Thyroid gland (tissue), 4 donors: ENCODE results near the gene NABP1. TPM values are rescaled to one million over a fixed set of nuclear protein-coding genes. Genes with fewer than 3 reads are reported as not detected.
A peak's percentile ranks its signal among the peaks of the same experiment; 100 is the strongest.

Experiments used
- DNase-seq, 2 donors: peaks; one replicate each; pipeline ENCODE4 v3.0.0-alpha.2; 2019
- H3K27ac ChIP-seq, 3 donors: fragments of 200-600 bp; sonication (generic); 1 replicate in 2 of 3; 2 replicates in 1 of 3; pipeline ENCODE4 v1.5.1; 2016 to 2019; ENCODE audit warnings: mild to moderate bottlenecking in 1 of 3, moderate library complexity in 1 of 3
- H3K27me3 ChIP-seq: fragments of 200-600 bp; sonication (generic); one replicate; pipeline ENCODE4 v1.5.1; 2019
- H3K36me3 ChIP-seq, 2 donors: fragments of 200-600 bp; sonication (generic); one replicate each; pipeline ENCODE4 v1.5.1; 2016 to 2019
- H3K4me1 ChIP-seq, 2 donors: fragments of 200-600 bp; sonication (generic); one replicate each; pipeline ENCODE4 v1.5.1; 2017 to 2019
- H3K4me3 ChIP-seq, 3 donors: fragments of 200-600 bp; sonication (generic); replicated peaks in 1 of 3; 1 replicate in 2 of 3; 2 replicates in 1 of 3; pipeline ENCODE4 v1.5.1; 2016; ENCODE audit warnings: mild to moderate bottlenecking in 1 of 3
- H3K9me3 ChIP-seq: fragments of 200-600 bp; sonication (generic); one replicate; pipeline ENCODE4 v1.5.1; 2017
- POLR2A ChIP-seq, 2 donors: fragments of 450-650 bp; IDR thresholded peaks; one replicate each; pipeline ENCODE4 v1.6.1; 2017; ENCODE audit warnings: antibody characterized with exemption in 2 of 2, mild to moderate bottlenecking in 2 of 2, moderate library complexity in 1 of 2
- WGBS, 2 donors: methylation state at CpG; one replicate each; pipeline ENCODE4 v1.1.5; 2017; 5-methylcytosine and 5-hydroxymethylcytosine counted together
- intact Hi-C: fragments of 100-400 bp; cut with DNase I; formaldehyde crosslinking; loops from one replicate; pipeline ENCODE4 v1.15.1; 2023
- total RNA-seq, 4 donors: library from RNA; depleted of rRNA; stranded (reverse); fragments of >200 nt; gene quantifications; one replicate each; pipeline ENCODE4 v1.2.3, GENCODE V29; 2016
- TF ChIP-seq, protein P1 (sequence below), 6 experiments: fragments of 200-600 bp in 3 of 6; fragments of 450-650 bp in 3 of 6; sonication (generic) in 3 of 6; IDR thresholded peaks; one replicate each; pipeline ENCODE4 v1.5.1; 2016 to 2019; ENCODE audit warnings: antibody characterized with exemption in 6 of 6, mild to moderate bottlenecking in 2 of 6, inconsistent platforms in 1 of 6, moderate library complexity in 1 of 6

NABP1 gene
- total RNA-seq, 4 donors from 2014 or later = 5.7 to 28.6 (median 7.9) TPM

DNA sequence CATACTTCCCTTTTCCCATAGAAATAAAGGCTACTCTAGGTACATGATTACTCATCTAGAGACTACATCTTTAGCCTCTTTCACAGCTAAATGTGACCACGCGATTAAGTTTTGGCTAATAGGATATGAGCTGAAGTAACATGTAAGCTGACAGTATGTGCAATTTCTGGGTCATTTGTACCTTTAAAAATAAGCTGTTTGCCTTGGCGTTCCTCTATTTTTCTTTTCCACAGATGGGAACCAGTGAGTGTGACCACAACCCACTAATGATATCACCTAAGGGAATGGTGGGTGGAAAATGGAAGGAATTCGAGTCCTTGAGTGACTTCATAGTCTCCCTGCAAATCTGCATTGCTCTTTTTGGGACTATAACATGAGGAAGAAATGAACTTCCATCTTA is 11.7 kb upstream of the NABP1 start:
- TF ChIP-seq, protein P1, sequence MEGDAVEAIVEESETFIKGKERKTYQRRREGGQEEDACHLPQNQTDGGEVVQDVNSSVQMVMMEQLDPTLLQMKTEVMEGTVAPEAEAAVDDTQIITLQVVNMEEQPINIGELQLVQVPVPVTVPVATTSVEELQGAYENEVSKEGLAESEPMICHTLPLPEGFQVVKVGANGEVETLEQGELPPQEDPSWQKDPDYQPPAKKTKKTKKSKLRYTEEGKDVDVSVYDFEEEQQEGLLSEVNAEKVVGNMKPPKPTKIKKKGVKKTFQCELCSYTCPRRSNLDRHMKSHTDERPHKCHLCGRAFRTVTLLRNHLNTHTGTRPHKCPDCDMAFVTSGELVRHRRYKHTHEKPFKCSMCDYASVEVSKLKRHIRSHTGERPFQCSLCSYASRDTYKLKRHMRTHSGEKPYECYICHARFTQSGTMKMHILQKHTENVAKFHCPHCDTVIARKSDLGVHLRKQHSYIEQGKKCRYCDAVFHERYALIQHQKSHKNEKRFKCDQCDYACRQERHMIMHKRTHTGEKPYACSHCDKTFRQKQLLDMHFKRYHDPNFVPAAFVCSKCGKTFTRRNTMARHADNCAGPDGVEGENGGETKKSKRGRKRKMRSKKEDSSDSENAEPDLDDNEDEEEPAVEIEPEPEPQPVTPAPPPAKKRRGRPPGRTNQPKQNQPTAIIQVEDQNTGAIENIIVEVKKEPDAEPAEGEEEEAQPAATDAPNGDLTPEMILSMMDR (IDR thresholded peaks at IDR 0.05) = no peak
- TF ChIP-seq POLR2A (IDR thresholded peaks at IDR 0.05) = no peak
- H3K27ac ChIP-seq = no peak overlapping the region
- DNase-seq = no peak
- 82 to 84% methylated on average over 4 of the region's 4 CpGs for whole genome bisulfite sequencing, 2 donors
- no peaks in the 10 kb centered on the region for H3K36me3 ChIP-seq
- intact Hi-C loops = no loop called here
- H3K4me1 ChIP-seq = no peaks in the 10 kb centered on the region
- no peaks in the 10 kb centered on the region for H3K9me3 ChIP-seq
- H3K27me3 ChIP-seq = no peaks in the 10 kb centered on the region
- no peak overlapping the region for H3K4me3 ChIP-seq

DNA sequence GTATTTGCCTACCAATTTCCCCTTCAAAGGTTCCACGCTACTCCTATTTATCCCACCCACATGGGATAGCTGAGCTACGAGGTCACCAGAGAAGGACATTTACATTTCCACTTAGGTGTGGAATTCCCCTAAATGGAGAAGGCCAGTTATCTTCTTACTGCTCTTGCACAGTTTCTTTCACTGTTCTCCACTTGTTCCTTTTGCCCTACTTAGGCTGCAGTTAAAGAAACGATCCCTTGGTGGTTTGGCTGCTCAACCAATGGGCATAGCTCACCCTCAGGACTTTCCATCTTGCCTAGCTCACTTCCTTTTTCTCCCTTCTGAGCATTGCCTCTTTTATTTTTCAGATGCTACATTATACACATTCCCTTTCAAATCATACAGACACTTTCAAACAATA is 11.2 kb upstream of the NABP1 start:
- 46 to 63% methylated on average over 3 of the region's 3 CpGs for WGBS, 2 donors
- Histone ChIP-seq H3K36me3 (no peaks in the 10 kb centered on the region), H3K4me3 (no peak overlapping the region), H3K27me3 (no peaks in the 10 kb centered on the region), H3K27ac (no peak overlapping the region), H3K9me3 (no peaks in the 10 kb centered on the region), H3K4me1 (no peaks in the 10 kb centered on the region)
- intact Hi-C loops = no loop called here
- TF ChIP-seq, protein P1 (IDR thresholded peaks at IDR 0.05) = no peak
- no peak for TF ChIP-seq POLR2A (IDR thresholded peaks at IDR 0.05)
- DNase-seq = no peak

DNA sequence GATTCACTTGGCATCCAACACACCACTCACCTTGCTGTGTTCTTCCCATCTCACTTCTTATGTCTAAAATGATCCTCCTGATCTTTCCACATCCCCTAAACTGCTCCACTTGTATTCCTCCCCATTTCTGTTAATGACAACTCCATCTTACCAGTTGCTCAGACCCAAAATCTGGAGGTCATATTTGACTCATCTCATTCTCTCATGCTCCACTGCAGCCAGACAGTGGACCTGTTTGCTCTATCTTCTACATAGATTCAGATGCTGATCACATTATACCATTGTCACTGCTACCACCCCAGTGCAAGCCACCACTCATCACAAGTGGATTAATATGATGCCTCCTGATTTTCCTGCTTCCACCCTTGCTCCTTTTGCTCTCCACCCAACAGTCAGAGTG is 7.9 kb upstream of the NABP1 start:
- intact Hi-C loops = no loop called here

DNA sequence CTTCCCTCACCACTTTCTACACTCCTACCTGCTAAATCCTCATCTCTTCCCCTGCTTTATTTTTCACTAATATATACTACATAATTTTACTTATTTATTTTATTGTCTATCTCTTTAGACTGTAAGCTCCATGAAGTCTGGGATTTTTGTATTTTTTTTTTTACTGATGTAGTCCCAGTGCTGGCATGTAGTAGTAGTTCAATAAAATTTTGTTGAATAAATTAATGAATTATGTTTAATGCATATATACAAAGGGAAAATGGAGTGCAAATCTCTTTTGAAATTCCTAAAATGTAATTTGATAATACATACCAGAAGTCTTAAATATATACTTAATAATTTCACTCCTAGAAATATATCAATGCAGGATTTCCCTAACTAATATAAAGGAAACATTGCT is 7.1 kb upstream of the NABP1 start:
- H3K27me3 ChIP-seq = no peaks in the 10 kb centered on the region
- intact Hi-C loops = no loop called here
- no peak overlapping the region for H3K4me3 ChIP-seq
- no peak for TF ChIP-seq POLR2A (IDR thresholded peaks at IDR 0.05)
- TF ChIP-seq, protein P1 (IDR thresholded peaks at IDR 0.05) = no peak
- no peaks in the 10 kb centered on the region for H3K4me1 ChIP-seq
- no peaks in the 10 kb centered on the region for H3K9me3 ChIP-seq
- no peak overlapping the region for H3K27ac ChIP-seq
- DNase-seq = no peak
- H3K36me3 ChIP-seq = no peaks in the 10 kb centered on the region

More for the DNA sequence above, 7.9 kb upstream of the NABP1 start:
- H3K27me3 ChIP-seq = no peaks in the 10 kb centered on the region
- no peak overlapping the region for H3K4me3 ChIP-seq
- no peaks in the 10 kb centered on the region for H3K36me3 ChIP-seq
- H3K27ac ChIP-seq = no peak overlapping the region
- TF ChIP-seq, protein P1 (IDR thresholded peaks at IDR 0.05) = no peak
- no peak for TF ChIP-seq POLR2A (IDR thresholded peaks at IDR 0.05)
- no peaks in the 10 kb centered on the region for H3K4me1 ChIP-seq
- no peak for DNase-seq
- no peaks in the 10 kb centered on the region for H3K9me3 ChIP-seq

DNA sequence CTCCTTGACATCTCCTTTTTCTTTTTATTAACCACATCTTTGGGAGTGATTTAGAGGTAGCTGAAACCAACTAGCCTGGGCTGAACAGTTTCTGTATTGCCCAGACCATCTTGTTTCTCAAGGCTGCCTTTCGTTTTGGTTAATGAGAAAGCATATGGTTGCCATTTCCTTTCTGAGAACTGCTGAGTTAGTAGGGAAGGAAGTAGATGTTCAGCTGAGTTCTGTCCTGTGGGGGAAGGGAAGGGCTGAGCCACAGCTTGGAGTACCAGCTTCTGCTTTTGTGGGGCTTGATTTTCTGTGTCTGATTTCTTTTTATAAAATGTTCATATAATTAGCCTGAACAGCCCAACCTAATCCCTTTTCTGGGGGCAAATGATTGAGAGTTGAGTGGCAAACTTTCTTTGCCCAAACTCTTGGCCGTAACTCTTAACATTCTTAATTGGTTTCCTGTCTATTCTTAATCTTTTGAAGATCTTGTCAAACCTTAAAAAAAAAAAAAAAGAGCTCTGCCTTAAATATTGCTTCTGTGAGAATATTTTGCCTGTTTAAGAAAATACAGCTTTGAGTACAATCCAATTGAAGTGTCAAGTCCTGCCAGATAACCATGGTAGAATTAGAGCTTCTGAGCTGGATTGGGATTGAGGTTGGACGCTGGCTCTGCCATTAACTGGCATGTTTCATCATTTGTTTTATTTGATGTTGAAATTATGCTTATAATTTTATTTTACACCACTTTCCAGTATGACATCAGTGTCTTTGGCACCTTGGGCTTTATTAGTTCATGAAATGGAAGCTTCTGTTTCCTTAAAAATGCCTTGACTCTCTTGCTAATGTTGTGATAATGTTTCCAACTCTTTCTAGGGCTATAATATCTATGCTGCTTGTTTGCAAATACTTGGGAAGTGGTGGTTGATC is 1.9 kb upstream of the NABP1 start:
- H3K9me3 ChIP-seq = no peaks in the 10 kb centered on the region
- H3K4me1 ChIP-seq = peaks cover 4 to 12% of the 10 kb centered on the region in 2 donors
- H3K4me3 ChIP-seq = no peak overlapping the region
- H3K27me3 ChIP-seq = no peaks in the 10 kb centered on the region
- TF ChIP-seq POLR2A (IDR thresholded peaks at IDR 0.05) = no peak
- TF ChIP-seq, protein P1 (IDR thresholded peaks at IDR 0.05) = no peak
- DNase-seq = peak; percentile 10 to 17
- no peaks in the 10 kb centered on the region for H3K36me3 ChIP-seq
- intact Hi-C loops = no loop called here
- H3K27ac ChIP-seq = peak overlapping the region in 1 of 3 donors; percentile 7
- 67 to 71% methylated on average over 3 of the region's 3 CpGs for WGBS, 2 donors
